ENCODE data around the gene TMEM80.

DNA sequence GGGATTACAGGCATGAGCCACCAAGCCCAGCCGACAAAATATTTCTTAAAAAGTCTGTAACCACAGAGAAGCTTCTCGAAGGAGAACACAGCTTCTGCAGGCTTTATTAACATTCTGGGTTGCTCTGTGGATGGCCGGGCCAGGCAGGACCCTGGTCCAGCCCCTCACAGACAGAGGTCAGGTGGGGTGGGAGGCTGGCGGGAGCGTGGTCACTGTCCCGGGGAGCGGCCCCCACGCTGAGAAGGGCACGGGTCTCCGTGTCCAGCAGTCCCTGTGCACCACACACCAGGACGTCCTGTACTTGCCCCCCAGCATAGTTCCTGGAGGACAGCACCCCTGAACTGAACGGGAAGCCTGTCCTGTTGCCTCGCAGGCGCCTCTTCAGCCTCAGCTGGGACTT, 39.2 kb upstream of the TMEM80 start:
- no peak for TF ChIP-seq POLR2A (IDR thresholded peaks at IDR 0.05)
- TF ChIP-seq, protein P1, sequence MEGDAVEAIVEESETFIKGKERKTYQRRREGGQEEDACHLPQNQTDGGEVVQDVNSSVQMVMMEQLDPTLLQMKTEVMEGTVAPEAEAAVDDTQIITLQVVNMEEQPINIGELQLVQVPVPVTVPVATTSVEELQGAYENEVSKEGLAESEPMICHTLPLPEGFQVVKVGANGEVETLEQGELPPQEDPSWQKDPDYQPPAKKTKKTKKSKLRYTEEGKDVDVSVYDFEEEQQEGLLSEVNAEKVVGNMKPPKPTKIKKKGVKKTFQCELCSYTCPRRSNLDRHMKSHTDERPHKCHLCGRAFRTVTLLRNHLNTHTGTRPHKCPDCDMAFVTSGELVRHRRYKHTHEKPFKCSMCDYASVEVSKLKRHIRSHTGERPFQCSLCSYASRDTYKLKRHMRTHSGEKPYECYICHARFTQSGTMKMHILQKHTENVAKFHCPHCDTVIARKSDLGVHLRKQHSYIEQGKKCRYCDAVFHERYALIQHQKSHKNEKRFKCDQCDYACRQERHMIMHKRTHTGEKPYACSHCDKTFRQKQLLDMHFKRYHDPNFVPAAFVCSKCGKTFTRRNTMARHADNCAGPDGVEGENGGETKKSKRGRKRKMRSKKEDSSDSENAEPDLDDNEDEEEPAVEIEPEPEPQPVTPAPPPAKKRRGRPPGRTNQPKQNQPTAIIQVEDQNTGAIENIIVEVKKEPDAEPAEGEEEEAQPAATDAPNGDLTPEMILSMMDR (IDR thresholded peaks at IDR 0.05) = no peak

All from Peyer's patch (tissue), 4 donors.